PFSK-1 (cell line): Measurements from ENCODE around the gene UGP2.

Experiments used
- FOXP2 ChIP-seq: optimal IDR thresholded peaks from 2 replicates; pipeline ENCODE3; 2011; ENCODE audit warnings: borderline replicate concordance, control low read depth, inconsistent platforms; ENCODE audit not compliant: insufficient read depth; ENCODE audit errors: extremely low read length, extremely low read depth
- POLR2AphosphoS5 ChIP-seq: IDR thresholded peaks from 2 replicates; pipeline ENCODE4 v1.6.1; 2012; ENCODE audit warnings: low read depth, mild to moderate bottlenecking, control low read depth, low read length, moderate library complexity
- SIN3A ChIP-seq: IDR thresholded peaks from 2 replicates; pipeline ENCODE4 v1.6.1; 2012; ENCODE audit warnings: mild to moderate bottlenecking, low read length, moderate library complexity, borderline replicate concordance; ENCODE audit not compliant: insufficient read depth
- TAF1 ChIP-seq: IDR thresholded peaks from 2 replicates; pipeline ENCODE4 v1.6.1; 2012; ENCODE audit warnings: low read length, control low read depth, borderline replicate concordance; ENCODE audit not compliant: insufficient read depth
- TF ChIP-seq, protein P1 (sequence below), 2 experiments: IDR thresholded peaks; 2 replicates each; pipeline versions ENCODE4 v1.6.1 to v1.8.0; 2011 to 2012; ENCODE audit warnings: low read depth in 2 of 2, low read length in 2 of 2, control low read depth in 1 of 2, inconsistent platforms in 1 of 2, mild to moderate bottlenecking in 1 of 2, moderate library complexity in 1 of 2; ENCODE audit not compliant: insufficient read depth in 1 of 2

DNA sequence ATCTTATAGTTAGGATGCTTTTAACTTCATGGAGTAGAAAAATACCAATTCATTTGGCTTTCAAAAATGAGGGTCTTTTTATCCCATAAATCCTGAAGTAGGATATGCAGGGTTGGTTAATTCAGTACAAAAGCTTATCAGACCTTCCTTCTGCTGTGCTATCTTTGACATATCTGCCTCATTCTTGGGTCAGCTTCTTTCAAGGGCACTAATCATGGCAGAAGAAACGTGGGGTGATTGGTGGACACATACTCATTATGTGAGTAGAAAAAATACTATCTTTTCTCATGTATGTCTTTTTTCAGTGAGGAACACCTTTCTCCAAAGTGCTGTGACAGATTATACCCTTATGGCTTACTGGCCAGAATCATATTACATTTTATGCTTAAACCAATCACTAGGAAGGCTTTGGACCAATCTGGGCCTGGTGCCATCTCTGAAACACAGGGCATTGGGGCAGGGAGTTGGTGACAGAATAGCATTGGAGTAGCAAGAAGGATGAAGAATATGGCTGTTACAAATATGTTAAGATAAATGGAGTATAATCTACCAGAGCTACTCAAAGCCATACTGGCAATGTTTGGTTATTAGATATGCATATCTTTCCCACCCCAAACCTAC lies 10.1 kb downstream of the UGP2 start:
- TF ChIP-seq, protein P1, sequence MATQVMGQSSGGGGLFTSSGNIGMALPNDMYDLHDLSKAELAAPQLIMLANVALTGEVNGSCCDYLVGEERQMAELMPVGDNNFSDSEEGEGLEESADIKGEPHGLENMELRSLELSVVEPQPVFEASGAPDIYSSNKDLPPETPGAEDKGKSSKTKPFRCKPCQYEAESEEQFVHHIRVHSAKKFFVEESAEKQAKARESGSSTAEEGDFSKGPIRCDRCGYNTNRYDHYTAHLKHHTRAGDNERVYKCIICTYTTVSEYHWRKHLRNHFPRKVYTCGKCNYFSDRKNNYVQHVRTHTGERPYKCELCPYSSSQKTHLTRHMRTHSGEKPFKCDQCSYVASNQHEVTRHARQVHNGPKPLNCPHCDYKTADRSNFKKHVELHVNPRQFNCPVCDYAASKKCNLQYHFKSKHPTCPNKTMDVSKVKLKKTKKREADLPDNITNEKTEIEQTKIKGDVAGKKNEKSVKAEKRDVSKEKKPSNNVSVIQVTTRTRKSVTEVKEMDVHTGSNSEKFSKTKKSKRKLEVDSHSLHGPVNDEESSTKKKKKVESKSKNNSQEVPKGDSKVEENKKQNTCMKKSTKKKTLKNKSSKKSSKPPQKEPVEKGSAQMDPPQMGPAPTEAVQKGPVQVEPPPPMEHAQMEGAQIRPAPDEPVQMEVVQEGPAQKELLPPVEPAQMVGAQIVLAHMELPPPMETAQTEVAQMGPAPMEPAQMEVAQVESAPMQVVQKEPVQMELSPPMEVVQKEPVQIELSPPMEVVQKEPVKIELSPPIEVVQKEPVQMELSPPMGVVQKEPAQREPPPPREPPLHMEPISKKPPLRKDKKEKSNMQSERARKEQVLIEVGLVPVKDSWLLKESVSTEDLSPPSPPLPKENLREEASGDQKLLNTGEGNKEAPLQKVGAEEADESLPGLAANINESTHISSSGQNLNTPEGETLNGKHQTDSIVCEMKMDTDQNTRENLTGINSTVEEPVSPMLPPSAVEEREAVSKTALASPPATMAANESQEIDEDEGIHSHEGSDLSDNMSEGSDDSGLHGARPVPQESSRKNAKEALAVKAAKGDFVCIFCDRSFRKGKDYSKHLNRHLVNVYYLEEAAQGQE (IDR thresholded peaks at IDR 0.05; ENCODE audit: insufficient read depth in 1 of 2, low read depth in 2 of 2, low read length in 2 of 2) = no peak
- TF ChIP-seq TAF1 (no peak), SIN3A (no peak), POLR2AphosphoS5 (no peak), FOXP2 (no peak)
